ENCODE results near the gene GRIK4.

DNA sequence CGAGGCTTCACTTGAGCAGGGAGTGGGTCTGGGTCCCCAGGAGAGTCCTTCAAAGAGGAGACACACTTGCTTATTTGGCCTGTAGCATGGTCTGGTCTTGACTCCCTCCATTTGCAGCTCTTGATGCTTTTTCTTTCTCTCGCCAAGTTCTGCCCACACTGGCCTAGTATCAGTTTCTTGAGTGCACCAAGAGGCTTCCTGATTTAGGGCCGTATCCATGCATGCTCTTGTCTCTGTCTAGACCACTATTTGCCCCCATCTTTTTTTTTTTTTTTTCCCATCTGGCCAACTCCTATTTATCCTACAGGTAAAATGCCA lies 170.7 kb downstream of the GRIK4 start:
- TF ChIP-seq, protein P1, sequence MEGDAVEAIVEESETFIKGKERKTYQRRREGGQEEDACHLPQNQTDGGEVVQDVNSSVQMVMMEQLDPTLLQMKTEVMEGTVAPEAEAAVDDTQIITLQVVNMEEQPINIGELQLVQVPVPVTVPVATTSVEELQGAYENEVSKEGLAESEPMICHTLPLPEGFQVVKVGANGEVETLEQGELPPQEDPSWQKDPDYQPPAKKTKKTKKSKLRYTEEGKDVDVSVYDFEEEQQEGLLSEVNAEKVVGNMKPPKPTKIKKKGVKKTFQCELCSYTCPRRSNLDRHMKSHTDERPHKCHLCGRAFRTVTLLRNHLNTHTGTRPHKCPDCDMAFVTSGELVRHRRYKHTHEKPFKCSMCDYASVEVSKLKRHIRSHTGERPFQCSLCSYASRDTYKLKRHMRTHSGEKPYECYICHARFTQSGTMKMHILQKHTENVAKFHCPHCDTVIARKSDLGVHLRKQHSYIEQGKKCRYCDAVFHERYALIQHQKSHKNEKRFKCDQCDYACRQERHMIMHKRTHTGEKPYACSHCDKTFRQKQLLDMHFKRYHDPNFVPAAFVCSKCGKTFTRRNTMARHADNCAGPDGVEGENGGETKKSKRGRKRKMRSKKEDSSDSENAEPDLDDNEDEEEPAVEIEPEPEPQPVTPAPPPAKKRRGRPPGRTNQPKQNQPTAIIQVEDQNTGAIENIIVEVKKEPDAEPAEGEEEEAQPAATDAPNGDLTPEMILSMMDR (IDR thresholded peaks at IDR 0.05; ENCODE audit: insufficient read depth, low read depth, low read length), result no peak
- no peak for TF ChIP-seq EZH2 (IDR thresholded peaks at IDR 0.05; ENCODE audit: insufficient read depth, low read length)
